ENCODE data around the gene ADARB2.
"Not testable (repeated sequence)": the region's sequence is repeated elsewhere in the genome, so short reads cannot be mapped to it uniquely, and the experiment has no call there.

The ADARB2 gene

GRCh38 chr10:1467334-1468076 lies 269.8 kb downstream of the ADARB2 start:
- no peak for DNase-seq (ENCODE audit: low read depth, low spot score)

- DNase-seq (ENCODE audit: low read depth, low spot score), result no peak
Observed at GRCh38 chr10:1465993-1466764, 271.1 kb downstream of the ADARB2 start.

DNA sequence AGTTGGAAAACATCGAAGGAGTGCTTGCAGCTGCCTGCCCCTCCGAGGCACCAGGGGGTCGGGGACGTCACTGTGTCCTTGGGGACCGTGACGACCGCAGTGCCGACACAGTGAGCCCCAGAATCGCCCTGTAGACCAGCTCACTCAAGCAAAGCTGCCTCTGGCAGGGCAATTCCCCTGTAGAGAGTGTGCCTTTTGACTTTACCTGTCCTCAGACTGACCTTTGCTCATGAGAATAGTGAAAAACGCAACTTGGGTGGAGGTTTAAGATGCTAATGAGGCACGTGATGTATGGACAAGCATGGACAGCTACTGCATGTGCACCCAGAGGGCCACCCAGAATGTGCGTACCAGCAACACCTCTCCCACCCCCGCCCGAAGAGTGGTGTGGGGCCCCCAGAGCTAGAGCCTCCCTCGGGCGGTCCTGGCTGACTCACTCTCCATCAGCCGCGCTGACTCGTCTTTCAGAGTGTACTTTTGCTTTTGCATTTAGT lies 271.9 kb downstream of the ADARB2 start:
- DNase-seq (ENCODE audit: low read depth, low spot score), result no peak

GRCh38 chr10:1464881-1465417 lies 272.4 kb downstream of the ADARB2 start:
- DNase-seq (ENCODE audit: low read depth, low spot score), result no peak

DNA sequence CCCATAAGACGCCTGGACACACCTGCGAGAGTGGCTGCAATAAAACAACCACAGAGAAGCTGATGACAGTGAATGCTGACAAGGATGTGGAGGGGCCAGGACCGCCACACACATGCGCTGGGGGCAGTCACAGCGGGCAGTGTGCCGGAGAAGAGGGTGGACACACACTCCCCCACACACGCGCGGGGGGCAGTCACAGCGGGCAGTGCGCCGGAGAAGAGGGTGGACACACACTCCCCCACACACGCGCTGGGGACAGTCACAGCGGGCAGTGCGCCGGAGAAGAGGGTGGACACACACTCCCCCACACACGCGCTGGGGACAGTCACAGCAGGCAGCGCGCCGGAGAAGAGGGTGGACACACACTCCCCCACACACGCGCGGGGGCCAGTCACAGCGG lies 273.4 kb downstream of the ADARB2 start:
- DNase-seq (ENCODE audit: low read depth, low spot score), result not testable (repeated sequence)

- DNase-seq (ENCODE audit: low read depth, low spot score), result no peak
Observed at GRCh38 chr10:1462994-1463633, 274.2 kb downstream of the ADARB2 start.

DNA sequence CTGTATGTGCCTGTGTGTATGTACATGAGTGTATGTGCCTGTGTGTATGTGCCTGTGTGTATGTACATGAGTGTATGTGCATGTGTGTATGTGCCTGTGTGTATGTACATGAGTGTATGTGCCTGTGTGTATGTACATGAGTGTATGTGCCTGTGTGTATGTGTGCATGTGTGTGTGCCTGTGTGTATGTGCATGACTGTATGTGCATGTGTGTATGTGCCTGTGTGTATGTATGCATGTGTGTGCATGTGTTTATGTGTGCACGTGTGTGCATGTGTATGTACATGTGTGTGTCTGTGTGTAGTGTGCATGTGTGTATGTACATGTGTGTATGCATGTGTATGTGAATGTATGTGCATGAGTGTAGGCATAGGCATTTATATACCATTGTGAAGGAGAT lies 274.8 kb downstream of the ADARB2 start:
- DNase-seq (ENCODE audit: low read depth, low spot score), result no peak

DNA sequence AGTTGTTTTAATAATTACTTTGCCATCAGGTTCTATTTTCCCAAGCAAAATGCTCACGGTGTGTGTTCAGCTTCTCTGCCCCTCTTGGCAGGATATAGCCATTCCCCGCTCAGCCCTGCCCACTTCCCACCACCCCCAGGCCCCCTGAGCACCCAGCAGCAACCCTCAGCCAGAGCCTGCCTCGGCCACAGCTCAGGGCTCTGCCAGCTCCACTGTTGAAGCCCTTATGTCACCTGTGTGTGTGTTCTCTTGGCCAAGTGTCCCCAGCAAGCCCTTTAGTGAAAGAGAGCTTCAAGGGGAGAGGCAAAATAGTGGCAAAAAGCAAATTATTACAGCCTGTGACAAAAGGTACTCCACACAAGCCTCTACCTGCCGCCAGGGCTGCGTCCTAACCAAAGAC lies 275.3 kb downstream of the ADARB2 start:
- no peak for DNase-seq (ENCODE audit: low read depth, low spot score)

GRCh38 chr10:1461016-1461415 lies 276.3 kb downstream of the ADARB2 start:
- no peak for DNase-seq (ENCODE audit: low read depth, low spot score)

GRCh38 chr10:1459664-1460063 lies 277.7 kb downstream of the ADARB2 start:
- not testable (repeated sequence) for DNase-seq (ENCODE audit: low read depth, low spot score)

- DNase-seq (ENCODE audit: low read depth, low spot score), result no peak
Observed at GRCh38 chr10:1454951-1455350, 282.4 kb downstream of the ADARB2 start.

GRCh38 chr10:1454428-1454827 lies 282.9 kb downstream of the ADARB2 start:
- no peak for DNase-seq (ENCODE audit: low read depth, low spot score)

DNA sequence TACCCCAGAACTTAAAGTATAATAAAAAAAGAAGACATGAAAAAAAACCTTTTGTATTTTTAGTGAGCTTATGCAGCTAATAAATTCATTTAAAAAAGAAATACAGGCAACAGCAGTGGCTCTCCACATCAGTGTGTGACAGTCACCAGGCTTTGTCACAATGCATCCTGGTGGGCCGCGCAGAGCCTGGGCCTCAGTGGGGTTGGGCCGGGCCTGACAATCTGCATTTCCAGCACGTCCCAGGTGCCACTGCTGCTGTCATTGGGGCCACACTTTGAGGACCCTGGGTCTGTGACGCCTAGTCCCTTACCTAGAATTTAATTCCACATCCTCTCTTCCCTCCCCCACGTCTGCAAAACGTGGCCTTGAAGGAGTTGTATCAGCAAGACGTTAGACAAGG lies 284.5 kb downstream of the ADARB2 start:
- DNase-seq (ENCODE audit: low read depth, low spot score), result no peak

GRCh38 chr10:1451941-1452340 lies 285.4 kb downstream of the ADARB2 start:
- no peak for DNase-seq (ENCODE audit: low read depth, low spot score)

DNA sequence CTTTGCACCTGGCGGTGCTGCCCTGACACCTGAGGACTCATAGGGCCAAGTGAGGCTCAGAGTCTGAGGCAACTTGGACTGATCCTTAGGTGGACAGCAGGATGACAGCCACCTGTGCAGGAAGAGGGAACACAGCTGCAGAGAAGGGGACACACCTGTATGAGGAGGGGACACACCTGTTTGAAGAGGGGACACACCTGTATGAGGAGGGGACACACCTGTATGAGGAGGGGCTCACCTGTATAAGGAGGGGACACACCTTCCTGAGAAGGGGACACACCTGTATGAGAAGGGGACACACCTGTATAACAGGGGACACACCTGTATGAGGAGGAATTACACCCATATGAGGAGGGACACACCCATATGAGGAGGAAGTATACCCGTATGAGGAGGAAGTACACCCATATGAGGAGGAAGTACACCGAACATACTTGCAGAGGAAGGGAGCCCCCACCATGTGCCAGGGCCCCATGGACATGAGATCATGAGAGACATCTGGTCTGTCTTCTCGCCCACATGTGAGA lies 285.9 kb downstream of the ADARB2 start:
- DNase-seq (ENCODE audit: low read depth, low spot score), result no peak

- no peak for DNase-seq (ENCODE audit: low read depth, low spot score)
Observed at GRCh38 chr10:1449572-1450205, 287.6 kb downstream of the ADARB2 start.

GRCh38 chr10:1449021-1449420 lies 288.3 kb downstream of the ADARB2 start:
- no peak for DNase-seq (ENCODE audit: low read depth, low spot score)

DNA sequence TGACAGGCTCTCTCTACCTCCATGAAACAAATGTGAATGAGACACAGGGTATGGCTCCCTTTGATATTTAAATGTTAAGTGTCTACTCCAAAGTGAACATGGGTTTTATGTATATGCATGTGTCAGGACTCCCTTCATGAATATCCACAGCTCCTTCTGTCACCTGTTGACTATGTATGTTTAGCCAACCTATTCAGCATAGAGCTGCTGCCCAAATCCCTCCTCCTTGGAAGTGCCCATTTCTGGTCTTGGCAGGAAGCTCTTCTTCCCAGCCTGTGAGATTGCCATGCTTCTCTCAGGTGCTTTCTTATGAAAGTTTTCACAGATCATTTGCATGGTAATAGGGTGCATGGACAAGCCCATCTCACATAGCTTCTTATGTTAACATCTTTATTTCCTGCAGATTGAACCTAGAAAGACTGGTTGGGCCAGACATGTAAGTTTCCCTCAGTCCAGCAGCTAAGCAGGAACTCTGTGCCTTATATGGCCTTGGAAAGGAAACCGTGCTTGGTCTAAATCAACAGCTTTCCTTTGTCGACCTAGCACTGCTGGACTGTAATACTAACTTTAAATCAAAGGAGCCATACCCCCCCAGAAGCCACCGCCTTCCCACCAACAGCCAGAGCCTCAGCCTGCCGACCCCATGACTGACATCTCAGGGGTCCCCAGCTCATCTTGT lies 288.9 kb downstream of the ADARB2 start:
- no peak for DNase-seq (ENCODE audit: low read depth, low spot score)

- no peak for DNase-seq (ENCODE audit: low read depth, low spot score)
Observed at GRCh38 chr10:1444826-1445225, 292.5 kb downstream of the ADARB2 start.

GRCh38 chr10:1440897-1441296 lies 296.4 kb downstream of the ADARB2 start:
- DNase-seq (ENCODE audit: low read depth, low spot score), result no peak

Measured in smooth muscle cell of the brain vasculature (primary cell).